K562 (cell line): ENCODE measurements around the gene TMEM214. TPM values are rescaled to one million over a fixed set of nuclear protein-coding genes. Genes with fewer than 3 reads are reported as not detected.
A peak's percentile ranks its signal among the peaks of the same experiment; 100 is the strongest.

Experiments
- BCOR ChIP-seq: fragments of 450-650 bp; IDR thresholded peaks from 2 replicates; pipeline ENCODE4 v1.6.1; 2016
- CBFB ChIP-seq: sonication (generic); formaldehyde crosslinking; IDR thresholded peaks from 2 replicates; pipeline ENCODE4 v1.4.0; 2020; ENCODE audit warnings: mild to moderate bottlenecking, missing genetic modification reagents
- CBX1 ChIP-seq: sonication (generic); IDR thresholded peaks from 2 replicates; pipeline ENCODE4 v1.6.1; 2016; ENCODE audit warnings: antibody characterized with exemption, low read depth, mild to moderate bottlenecking
- CEBPG ChIP-seq, 3 experiments: fragments of 200-800 bp in 1 of 3; sonication (Bioruptor generic) in 1 of 3; sonication (generic) in 1 of 3; formaldehyde crosslinking in 1 of 3; IDR thresholded peaks in 2 of 3; conservative IDR thresholded peaks in 1 of 3; 2 replicates each; pipeline versions ENCODE4 v1.6.1 to v1.8.0; 2016 to 2022; ENCODE audit warnings: missing compliant biosample characterization in 2 of 3, missing genetic modification characterization in 2 of 3, mild to moderate bottlenecking in 1 of 3, missing genetic modification reagents in 1 of 3
- CHCHD3 ChIP-seq: fragments of 250-450 bp; sonication (Bioruptor Pico); IDR thresholded peaks from 2 replicates; pipeline ENCODE4 v2.1.2; 2022; ENCODE audit warnings: mild to moderate bottlenecking
- CTBP1 ChIP-seq: fragments of 450-650 bp; IDR thresholded peaks from 2 replicates; pipeline ENCODE4 v1.6.1; 2016; ENCODE audit warnings: borderline replicate concordance
- EP300 ChIP-seq: IDR thresholded peaks from 2 replicates; pipeline ENCODE4 v1.6.1; 2012; ENCODE audit warnings: low read length, improper control_type of control experiment
- FOXM1 ChIP-seq, 2 experiments: fragments of 450-650 bp in 1 of 2; sonication (generic) in 1 of 2; formaldehyde crosslinking in 1 of 2; IDR thresholded peaks; 2 replicates each; pipeline versions ENCODE4 v1.6.1 to v1.9.0; 2017 to 2022; ENCODE audit warnings: low read depth in 2 of 2, mild to moderate bottlenecking in 2 of 2, missing genetic modification reagents in 1 of 2, moderate library complexity in 1 of 2
- NCOA1 ChIP-seq: fragments of 450-650 bp; IDR thresholded peaks from 2 replicates; pipeline ENCODE4 v1.6.1; 2016; ENCODE audit warnings: low read depth
- RNF2 ChIP-seq: sonication (generic); IDR thresholded peaks from 2 replicates; pipeline ENCODE4 v1.6.1; 2016
- SMAD3 ChIP-seq: fragments of 450-650 bp; formaldehyde crosslinking; conservative IDR thresholded peaks from 2 replicates; pipeline ENCODE4 v1.4.0; 2020; ENCODE audit warnings: mild to moderate bottlenecking
- SMC3 ChIP-seq: conservative IDR thresholded peaks from 2 replicates; pipeline ENCODE4 v1.6.1; 2011; ENCODE audit warnings: low read depth, low read length, improper control_type of control experiment; ENCODE audit not compliant: insufficient read depth
- TAF9B ChIP-seq: fragments of 450-650 bp; IDR thresholded peaks from 2 replicates; pipeline ENCODE4 v1.6.1; 2018; ENCODE audit warnings: mild to moderate bottlenecking; ENCODE audit not compliant: partially characterized antibody
- TEAD1 ChIP-seq, 2 experiments: fragments of 450-650 bp in 1 of 2; sonication (generic) in 1 of 2; formaldehyde crosslinking; IDR thresholded peaks; 2 replicates each; pipeline versions ENCODE4 v1.4.0 to v1.8.0; 2020 to 2022; ENCODE audit warnings: mild to moderate bottlenecking in 2 of 2, missing genetic modification reagents in 1 of 2
- TSC22D4 ChIP-seq: fragments of 450-650 bp; IDR thresholded peaks from 2 replicates; pipeline ENCODE4 v1.6.1; 2016; ENCODE audit warnings: missing genetic modification characterization, missing biosample characterization, control low read depth
- ZEB2 ChIP-seq: fragments of 450-650 bp; IDR thresholded peaks from 2 replicates; pipeline ENCODE4 v1.6.1; 2016
- polyA plus RNA-seq, 8 experiments: library from polyadenylated mRNA; depleted of rRNA in 4 of 8; stranded (reverse) in 5 of 8; unstranded in 3 of 8; fragments of >200 nt; fragmentation: Nextera tagmentation in 2 of 8; fragmentation: Illumina TruSeq in 1 of 8; extraction: Ambion mirVana in 2 of 8; extraction: Trizol in 1 of 8; gene quantifications; 2 replicates each; pipeline versions ENCODE4 v1.2.1 to v1.2.3, GENCODE V29; 2011 to 2014; ENCODE audit warnings: inconsistent platforms in 1 of 8, missing spikeins in 1 of 8
- total RNA-seq, 7 experiments: library from RNA; depleted of rRNA in 6 of 7; stranded (reverse); fragments of >200 nt in 6 of 7; fragmentation: Illumina TruSeq in 2 of 7; extraction: Trizol in 2 of 7; gene quantifications; 2 replicates each; pipeline versions ENCODE4 v1.2.1 to v1.2.3, GENCODE V29; 2011 to 2021; ENCODE audit warnings: low replicate concordance in 1 of 7
- TF ChIP-seq, protein P1 (sequence below): sonication (generic); formaldehyde crosslinking; IDR thresholded peaks from 2 replicates; pipeline ENCODE4 v1.8.0; 2022; ENCODE audit warnings: missing genetic modification reagents, mild to moderate bottlenecking, borderline replicate concordance
- TF ChIP-seq, protein P2 (sequence below): fragments of 450-650 bp; IDR thresholded peaks from 2 replicates; pipeline ENCODE4 v1.6.1; 2016; ENCODE audit warnings: low read depth

TMEM214 gene
- total and polyA plus RNA-seq, 9 of the 15 experiments (the other 6 are each of a cell fraction or from before 2014, with no cell fraction given) = 11.4 to 81.4 (median 44.1) TPM

DNA sequence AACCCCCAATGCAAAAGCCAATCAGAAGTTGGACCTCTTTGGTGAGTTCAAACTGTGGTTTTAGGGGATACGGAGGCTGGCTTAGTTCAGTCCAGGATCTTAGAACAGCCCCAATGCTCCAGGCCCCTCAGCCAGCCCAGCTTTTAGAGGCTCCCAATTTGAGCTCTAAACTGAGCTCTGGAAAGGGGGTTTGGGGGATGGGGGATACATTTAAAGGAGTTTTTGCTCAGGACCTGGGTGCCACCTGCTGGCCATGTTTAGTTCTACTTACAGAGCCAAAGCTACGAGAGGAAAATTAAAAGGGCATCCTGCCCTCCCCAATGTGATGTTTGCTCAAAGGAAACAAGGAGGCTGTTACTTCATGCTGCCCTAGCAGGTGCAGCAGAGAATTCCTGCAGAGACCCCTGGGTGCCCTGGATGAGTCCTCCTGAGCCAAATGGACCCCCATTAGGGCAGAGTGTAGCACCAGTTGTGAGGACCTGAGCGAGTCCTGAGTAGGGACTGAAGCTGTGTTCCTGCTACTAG is 15.9 kb upstream of the TMEM214 start (continued):
- TF ChIP-seq EP300 = 0 out of 2 replicates have a peak, but pooled peaks have one; percentile 20
- no peak for TF ChIP-seq BCOR
- TF ChIP-seq RNF2 = no peak
- TF ChIP-seq, protein P1, sequence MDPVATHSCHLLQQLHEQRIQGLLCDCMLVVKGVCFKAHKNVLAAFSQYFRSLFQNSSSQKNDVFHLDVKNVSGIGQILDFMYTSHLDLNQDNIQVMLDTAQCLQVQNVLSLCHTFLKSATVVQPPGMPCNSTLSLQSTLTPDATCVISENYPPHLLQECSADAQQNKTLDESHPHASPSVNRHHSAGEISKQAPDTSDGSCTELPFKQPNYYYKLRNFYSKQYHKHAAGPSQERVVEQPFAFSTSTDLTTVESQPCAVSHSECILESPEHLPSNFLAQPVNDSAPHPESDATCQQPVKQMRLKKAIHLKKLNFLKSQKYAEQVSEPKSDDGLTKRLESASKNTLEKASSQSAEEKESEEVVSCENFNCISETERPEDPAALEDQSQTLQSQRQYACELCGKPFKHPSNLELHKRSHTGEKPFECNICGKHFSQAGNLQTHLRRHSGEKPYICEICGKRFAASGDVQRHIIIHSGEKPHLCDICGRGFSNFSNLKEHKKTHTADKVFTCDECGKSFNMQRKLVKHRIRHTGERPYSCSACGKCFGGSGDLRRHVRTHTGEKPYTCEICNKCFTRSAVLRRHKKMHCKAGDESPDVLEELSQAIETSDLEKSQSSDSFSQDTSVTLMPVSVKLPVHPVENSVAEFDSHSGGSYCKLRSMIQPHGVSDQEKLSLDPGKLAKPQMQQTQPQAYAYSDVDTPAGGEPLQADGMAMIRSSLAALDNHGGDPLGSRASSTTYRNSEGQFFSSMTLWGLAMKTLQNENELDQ (CRISPR knock-in tag) = no peak
- TF ChIP-seq CBFB = 0 out of 2 replicates have a peak, but pooled peaks have one; percentile 28
- peak; percentile 77 for TF ChIP-seq SMC3
- TF ChIP-seq FOXM1 (IDR thresholded peaks at IDR 0.05; ENCODE audit: low read depth) = no peak
- TF ChIP-seq FOXM1 (CRISPR knock-in tag; IDR thresholded peaks at IDR 0.05; ENCODE audit: low read depth) = no peak
- no peak for TF ChIP-seq TSC22D4 (tag)
- 0 out of 2 replicates have a peak, but pooled peaks have one; percentile 21 for TF ChIP-seq SMAD3 (CRISPR knock-in tag)
- no peak for TF ChIP-seq TAF9B
- TF ChIP-seq ZEB2 = no peak
- TF ChIP-seq NCOA1 = 0 out of 2 replicates have a peak, but pooled peaks have one; percentile 11
- 0 out of 2 replicates have a peak, but pooled peaks have one; percentile 19 for TF ChIP-seq CBX1
- TF ChIP-seq TEAD1 (CRISPR knock-in tag; IDR thresholded peaks at IDR 0.05) = peak in 1 of 2 experiments; percentile 56; a peak in 1 of 4 replicates
- peak; percentile 40; the same call in 1 of the 2 replicates for TF ChIP-seq CTBP1
- no peak for TF ChIP-seq CEBPG (CRISPR knock-in tag; IDR thresholded peaks at IDR 0.05)
- no peak for TF ChIP-seq CEBPG (tag; conservative IDR thresholded peaks at IDR 0.05 in 1 of 2, IDR thresholded peaks at IDR 0.05 in 1 of 2)
- no peak for TF ChIP-seq CHCHD3
- TF ChIP-seq, protein P2, sequence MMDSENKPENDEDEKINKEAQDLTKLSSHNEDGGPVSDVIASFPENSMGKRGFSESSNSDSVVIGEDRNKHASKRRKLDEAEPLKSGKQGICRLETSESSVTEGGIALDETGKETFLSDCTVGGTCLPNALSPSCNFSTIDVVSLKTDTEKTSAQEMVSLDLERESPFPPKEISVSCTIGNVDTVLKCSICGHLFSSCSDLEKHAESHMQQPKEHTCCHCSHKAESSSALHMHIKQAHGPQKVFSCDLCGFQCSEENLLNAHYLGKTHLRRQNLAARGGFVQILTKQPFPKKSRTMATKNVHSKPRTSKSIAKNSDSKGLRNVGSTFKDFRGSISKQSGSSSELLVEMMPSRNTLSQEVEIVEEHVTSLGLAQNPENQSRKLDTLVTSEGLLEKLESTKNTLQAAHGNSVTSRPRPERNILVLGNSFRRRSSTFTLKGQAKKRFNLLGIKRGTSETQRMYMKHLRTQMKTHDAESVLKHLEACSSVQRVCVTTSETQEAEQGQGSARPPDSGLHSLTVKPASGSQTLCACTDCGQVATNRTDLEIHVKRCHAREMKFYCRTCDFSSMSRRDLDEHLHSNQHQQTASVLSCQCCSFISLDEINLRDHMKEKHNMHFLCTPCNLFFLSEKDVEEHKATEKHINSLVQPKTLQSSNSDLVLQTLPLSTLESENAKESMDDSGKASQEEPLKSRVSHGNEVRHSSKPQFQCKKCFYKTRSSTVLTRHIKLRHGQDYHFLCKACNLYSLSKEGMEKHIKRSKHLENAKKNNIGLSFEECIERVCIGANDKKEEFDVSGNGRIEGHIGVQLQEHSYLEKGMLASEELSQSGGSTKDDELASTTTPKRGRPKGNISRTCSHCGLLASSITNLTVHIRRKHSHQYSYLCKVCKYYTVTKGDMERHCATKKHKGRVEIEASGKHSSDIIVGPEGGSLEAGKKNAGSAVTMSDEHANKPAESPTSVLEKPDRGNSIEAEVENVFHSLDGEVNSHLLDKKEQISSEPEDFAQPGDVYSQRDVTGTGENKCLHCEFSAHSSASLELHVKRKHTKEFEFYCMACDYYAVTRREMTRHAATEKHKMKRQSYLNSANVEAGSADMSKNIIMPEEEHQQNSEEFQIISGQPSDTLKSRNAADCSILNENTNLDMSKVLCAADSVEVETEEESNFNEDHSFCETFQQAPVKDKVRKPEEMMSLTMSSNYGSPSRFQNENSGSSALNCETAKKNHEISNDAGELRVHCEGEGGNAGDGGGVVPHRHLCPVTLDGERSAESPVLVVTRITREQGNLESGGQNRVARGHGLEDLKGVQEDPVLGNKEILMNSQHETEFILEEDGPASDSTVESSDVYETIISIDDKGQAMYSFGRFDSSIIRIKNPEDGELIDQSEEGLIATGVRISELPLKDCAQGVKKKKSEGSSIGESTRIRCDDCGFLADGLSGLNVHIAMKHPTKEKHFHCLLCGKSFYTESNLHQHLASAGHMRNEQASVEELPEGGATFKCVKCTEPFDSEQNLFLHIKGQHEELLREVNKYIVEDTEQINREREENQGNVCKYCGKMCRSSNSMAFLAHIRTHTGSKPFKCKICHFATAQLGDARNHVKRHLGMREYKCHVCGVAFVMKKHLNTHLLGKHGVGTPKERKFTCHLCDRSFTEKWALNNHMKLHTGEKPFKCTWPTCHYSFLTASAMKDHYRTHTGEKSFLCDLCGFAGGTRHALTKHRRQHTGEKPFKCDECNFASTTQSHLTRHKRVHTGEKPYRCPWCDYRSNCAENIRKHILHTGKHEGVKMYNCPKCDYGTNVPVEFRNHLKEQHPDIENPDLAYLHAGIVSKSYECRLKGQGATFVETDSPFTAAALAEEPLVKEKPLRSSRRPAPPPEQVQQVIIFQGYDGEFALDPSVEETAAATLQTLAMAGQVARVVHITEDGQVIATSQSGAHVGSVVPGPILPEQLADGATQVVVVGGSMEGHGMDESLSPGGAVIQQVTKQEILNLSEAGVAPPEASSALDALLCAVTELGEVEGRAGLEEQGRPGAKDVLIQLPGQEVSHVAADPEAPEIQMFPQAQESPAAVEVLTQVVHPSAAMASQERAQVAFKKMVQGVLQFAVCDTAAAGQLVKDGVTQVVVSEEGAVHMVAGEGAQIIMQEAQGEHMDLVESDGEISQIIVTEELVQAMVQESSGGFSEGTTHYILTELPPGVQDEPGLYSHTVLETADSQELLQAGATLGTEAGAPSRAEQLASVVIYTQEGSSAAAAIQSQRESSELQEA = peak; percentile 72
